ENCODE measurements around the gene PPFIBP2. TPM values are rescaled to one million over a fixed set of nuclear protein-coding genes. Genes with fewer than 3 reads are reported as not detected.

PPFIBP2 gene
- polyA plus RNA-seq, 1 experiment, result 20.6 TPM

DNA sequence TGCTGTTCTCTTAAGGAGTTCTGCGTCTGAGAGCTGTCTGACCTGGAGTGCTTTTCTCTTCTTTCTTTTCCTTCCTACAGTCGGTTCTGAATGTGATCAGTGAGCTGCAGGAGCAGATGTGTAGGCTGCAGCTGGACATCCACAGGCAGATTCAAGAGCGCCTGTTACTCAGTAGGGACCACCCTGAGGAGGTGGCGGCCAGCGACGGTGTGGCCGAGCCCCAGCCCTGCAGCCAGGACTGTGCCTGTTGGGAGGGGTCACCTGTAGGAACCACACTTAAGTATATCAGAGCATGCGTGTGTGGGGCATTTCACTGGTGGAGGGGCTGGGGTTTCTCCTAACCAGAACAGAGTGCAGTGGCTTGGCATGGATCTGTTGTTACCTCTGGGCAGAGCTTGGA lies 103.2 kb downstream of the PPFIBP2 start:
- CTCF ChIA-PET, result interaction anchor here (0.8 kb wide), 1 partner anchor 46 kb away, joined by 3 read pairs; no protein-coding TSS in a partner anchor
- no peak overlapping the region for H3K4me3 ChIP-seq (ENCODE audit: low read depth, low read length)
- POLR2A ChIA-PET, result no interaction called here

DNA sequence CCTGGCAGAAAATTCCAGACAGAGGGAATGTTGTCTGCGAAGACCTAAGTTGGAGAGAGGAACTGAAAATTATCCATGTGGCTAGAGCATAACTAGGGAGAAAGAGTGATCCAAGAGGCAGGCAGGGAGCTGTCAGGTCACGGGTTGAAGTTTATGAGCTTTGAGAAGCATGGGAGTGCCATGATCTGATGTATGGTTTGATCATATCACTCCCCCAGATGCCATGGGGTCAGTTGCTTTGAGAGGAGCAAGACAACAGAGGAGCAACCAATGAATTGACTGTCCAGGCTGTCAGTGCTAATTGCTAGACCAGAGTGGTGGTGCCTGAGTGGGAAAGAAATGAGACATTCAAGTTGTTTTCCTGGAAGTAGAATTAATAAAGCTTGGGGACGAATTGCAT lies 105.5 kb downstream of the PPFIBP2 start:
- DNase-seq (ENCODE audit: low read depth), result no peak
- ChIA-PET CTCF (interaction anchor here (0.7 to 1.5 kb wide), 3 partner anchors 12 to 28 kb away, joined by 3 to 4 read pairs (median 3); no protein-coding TSS in a partner anchor), POLR2A (no interaction called here)
- no peak overlapping the region for H3K4me3 ChIP-seq (ENCODE audit: low read depth, low read length)
- H3K27me3 ChIP-seq (ENCODE audit: control insufficient read depth, insufficient read depth, low read length), result no peaks in the 10 kb centered on the region
- TF ChIP-seq, protein P1, sequence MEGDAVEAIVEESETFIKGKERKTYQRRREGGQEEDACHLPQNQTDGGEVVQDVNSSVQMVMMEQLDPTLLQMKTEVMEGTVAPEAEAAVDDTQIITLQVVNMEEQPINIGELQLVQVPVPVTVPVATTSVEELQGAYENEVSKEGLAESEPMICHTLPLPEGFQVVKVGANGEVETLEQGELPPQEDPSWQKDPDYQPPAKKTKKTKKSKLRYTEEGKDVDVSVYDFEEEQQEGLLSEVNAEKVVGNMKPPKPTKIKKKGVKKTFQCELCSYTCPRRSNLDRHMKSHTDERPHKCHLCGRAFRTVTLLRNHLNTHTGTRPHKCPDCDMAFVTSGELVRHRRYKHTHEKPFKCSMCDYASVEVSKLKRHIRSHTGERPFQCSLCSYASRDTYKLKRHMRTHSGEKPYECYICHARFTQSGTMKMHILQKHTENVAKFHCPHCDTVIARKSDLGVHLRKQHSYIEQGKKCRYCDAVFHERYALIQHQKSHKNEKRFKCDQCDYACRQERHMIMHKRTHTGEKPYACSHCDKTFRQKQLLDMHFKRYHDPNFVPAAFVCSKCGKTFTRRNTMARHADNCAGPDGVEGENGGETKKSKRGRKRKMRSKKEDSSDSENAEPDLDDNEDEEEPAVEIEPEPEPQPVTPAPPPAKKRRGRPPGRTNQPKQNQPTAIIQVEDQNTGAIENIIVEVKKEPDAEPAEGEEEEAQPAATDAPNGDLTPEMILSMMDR (IDR thresholded peaks at IDR 0.05; ENCODE audit: insufficient read depth, low read depth, low read length), result no peak
- H3K36me3 ChIP-seq (ENCODE audit: control insufficient read depth, insufficient read depth, low read length), result peaks cover 4% of the 10 kb centered on the region; the same call in 1 of the 2 replicates

More for the DNA sequence above, 103.2 kb downstream of the PPFIBP2 start:
- no peak for DNase-seq (ENCODE audit: low read depth)
- TF ChIP-seq, protein P1 (IDR thresholded peaks at IDR 0.05; ENCODE audit: insufficient read depth, low read depth, low read length), result no peak
- Histone ChIP-seq H3K36me3 (ENCODE audit: control insufficient read depth, insufficient read depth, low read length) (peaks cover 4% of the 10 kb centered on the region; the same call in 1 of the 2 replicates), H3K27me3 (ENCODE audit: control insufficient read depth, insufficient read depth, low read length) (no peaks in the 10 kb centered on the region)

DNA sequence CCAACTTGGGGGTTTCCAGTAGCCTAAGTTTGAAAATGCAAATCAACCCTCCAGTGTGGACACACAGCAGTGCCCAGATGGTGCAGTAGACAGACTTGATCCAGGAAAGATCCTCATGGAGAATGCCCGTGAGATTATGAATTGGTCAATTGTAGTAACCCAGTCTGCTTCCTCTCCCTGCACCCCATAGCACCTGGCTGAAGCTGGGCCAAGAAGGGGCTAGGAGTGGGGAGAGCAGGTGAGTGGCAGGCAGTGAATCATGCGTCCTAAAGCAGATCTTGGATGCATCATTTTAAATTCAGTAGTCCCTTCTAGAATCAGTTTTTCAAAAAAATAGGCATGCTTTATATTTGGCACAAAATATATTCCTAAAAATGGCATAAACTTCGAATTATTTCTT lies 107.3 kb downstream of the PPFIBP2 start:
- CTCF ChIA-PET, result no interaction called here
- POLR2A ChIA-PET, result no interaction called here

DNA sequence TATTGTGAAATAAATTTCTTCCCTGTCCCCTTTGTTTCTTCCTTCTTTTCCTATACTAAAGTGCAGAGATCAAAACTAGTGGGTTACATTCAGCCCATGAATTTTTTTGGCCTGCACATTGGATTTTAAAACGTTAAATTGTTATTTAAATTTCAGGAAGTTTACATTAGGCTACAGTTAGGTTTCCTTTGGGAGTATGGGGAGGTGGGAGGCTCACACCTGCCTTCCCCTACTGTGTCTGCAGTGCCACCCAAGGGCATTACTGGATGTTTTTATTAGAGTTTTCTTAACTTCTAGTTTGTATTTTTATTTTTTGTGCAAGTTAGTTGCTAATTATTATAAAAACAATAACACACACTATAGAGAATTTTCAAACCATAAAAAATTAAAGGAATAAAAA lies 107.8 kb downstream of the PPFIBP2 start:
- Histone ChIP-seq H3K36me3 (ENCODE audit: control insufficient read depth, insufficient read depth, low read length) (peaks cover 8% of the 10 kb centered on the region), H3K27me3 (ENCODE audit: control insufficient read depth, insufficient read depth, low read length) (no peaks in the 10 kb centered on the region), H3K4me3 (ENCODE audit: low read depth, low read length) (no peak overlapping the region)
- CTCF ChIA-PET, result no interaction called here
- DNase-seq (ENCODE audit: low read depth), result no peak
- POLR2A ChIA-PET, result no interaction called here
- TF ChIP-seq, protein P1 (IDR thresholded peaks at IDR 0.05; ENCODE audit: insufficient read depth, low read depth, low read length), result no peak

More for the DNA sequence above, 107.3 kb downstream of the PPFIBP2 start:
- H3K4me3 ChIP-seq (ENCODE audit: low read depth, low read length), result no peak overlapping the region
- TF ChIP-seq, protein P1 (IDR thresholded peaks at IDR 0.05; ENCODE audit: insufficient read depth, low read depth, low read length), result no peak
- H3K36me3 ChIP-seq (ENCODE audit: control insufficient read depth, insufficient read depth, low read length), result peaks cover 8% of the 10 kb centered on the region
- no peaks in the 10 kb centered on the region for H3K27me3 ChIP-seq (ENCODE audit: control insufficient read depth, insufficient read depth, low read length)
- no peak for DNase-seq (ENCODE audit: low read depth)

DNA sequence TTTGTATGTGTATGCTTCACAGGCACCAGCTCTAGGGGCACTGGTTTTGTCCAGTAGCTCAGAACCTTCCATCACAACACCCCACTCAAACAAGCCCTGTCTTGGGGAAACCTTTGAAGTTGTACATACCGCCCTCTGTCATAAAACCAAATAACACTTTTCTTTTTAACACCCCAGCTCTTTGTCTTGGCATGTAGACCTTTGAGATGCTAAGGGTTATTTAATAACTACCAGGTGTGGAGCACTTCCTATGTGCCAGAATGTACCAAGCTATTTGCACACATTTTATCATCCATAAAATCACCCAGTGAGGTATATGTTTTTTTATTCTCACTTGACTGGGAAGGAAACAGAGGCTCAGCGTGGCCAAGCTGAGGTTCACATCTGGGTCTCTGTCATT lies 108.9 kb downstream of the PPFIBP2 start:
- POLR2A ChIA-PET, result no interaction called here
- no peak overlapping the region for H3K4me3 ChIP-seq (ENCODE audit: low read depth, low read length)
- no peaks in the 10 kb centered on the region for H3K27me3 ChIP-seq (ENCODE audit: control insufficient read depth, insufficient read depth, low read length)
- TF ChIP-seq, protein P1 (IDR thresholded peaks at IDR 0.05; ENCODE audit: insufficient read depth, low read depth, low read length), result no peak
- CTCF ChIA-PET, result interaction anchor here (1.0 to 1.4 kb wide), 3 partner anchors 22 to 51 kb away, joined by 3 to 4 read pairs (median 4); no protein-coding TSS in a partner anchor
- no peak for DNase-seq (ENCODE audit: low read depth)
- H3K36me3 ChIP-seq (ENCODE audit: control insufficient read depth, insufficient read depth, low read length), result peaks cover 9% of the 10 kb centered on the region
